ENCODE results near the gene EML3. TPM values are rescaled to one million over a fixed set of nuclear protein-coding genes. Genes with fewer than 3 reads are reported as not detected.
"Not testable (repeated sequence)": the region's sequence is repeated elsewhere in the genome, so short reads cannot be mapped to it uniquely, and the experiment has no call there.

The EML3 gene
- total RNA-seq, result 10 to 100 TPM; 58.7 to 63.8 TPM
- long read RNA-seq, donor 1, transcript EML3-201 (22 exons, 3,017 nt), result major isoform, 6 of 30 reads
- long read RNA-seq, donor 1, transcript EML3-202 (22 exons, 3,256 nt), result minor isoform, 5 of 30 reads
- long read RNA-seq, donor 1, partial matches to known transcripts, result 11 of 30 reads
- long read RNA-seq, donor 1, other reads (novel, unspliced or antisense), result 8 of 30 reads
- long read RNA-seq, donor 2, transcript EML3-202 (22 exons, 3,256 nt), result major isoform, 11 of 60 reads
- long read RNA-seq, donor 2, transcript EML3-201 (22 exons, 3,017 nt), result minor isoform, 5 of 60 reads
- long read RNA-seq, donor 2, partial matches to known transcripts, result 31 of 60 reads
- long read RNA-seq, donor 2, other reads (novel, unspliced or antisense), result 13 of 60 reads

GRCh38 chr11:62612366-62613290, at the start of gene EML3, which contains the start of gene ROM1:
TSS of gene EML3 (minus strand) at chr11:62612775. CDS start at chr11:62612457, 318 bp downstream.
TSS of gene ROM1 (plus strand) at chr11:62613257. CDS start at chr11:62613282, 25 bp downstream.
- intact Hi-C loops (cut with DNase I), result no loop called here

DNA sequence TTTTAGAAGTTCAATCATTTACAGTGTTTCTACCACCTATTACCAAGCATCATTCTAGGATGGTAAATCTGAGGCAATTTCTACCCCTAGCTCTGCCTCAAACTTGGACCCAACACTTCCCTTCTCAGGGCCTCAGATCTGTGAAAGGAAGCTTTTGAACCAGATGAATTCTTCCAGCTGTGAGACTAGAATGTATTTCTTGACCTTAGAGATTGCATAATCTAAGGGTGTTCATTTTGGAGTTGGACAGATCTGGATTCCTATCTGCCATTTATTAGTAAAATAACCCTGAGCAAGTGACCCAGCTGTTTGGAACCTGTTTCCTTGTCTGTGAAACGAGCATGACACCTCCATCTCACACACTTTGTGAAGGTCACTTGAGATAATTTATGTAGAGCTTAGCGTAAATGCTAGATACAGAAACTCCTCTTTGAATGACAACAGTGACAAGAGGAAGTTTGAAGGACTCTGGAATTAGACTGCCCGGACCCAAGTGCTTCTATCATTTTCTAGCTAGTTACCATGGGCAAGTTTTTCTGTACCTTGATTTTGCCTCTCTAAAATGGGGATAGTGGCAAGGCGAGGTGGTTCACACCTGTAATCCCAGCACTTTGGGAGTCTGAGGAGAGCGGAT, 44.3 kb upstream of the EML3 start:
- intact Hi-C loops (cut with DNase I), result no loop called here
- no peak for DNase-seq (ENCODE audit: low spot score)

More at GRCh38 chr11:62612366-62613290, at the start of gene EML3, which contains the start of gene ROM1:
- peak; percentile 97 for DNase-seq (ENCODE audit: low spot score)

DNA sequence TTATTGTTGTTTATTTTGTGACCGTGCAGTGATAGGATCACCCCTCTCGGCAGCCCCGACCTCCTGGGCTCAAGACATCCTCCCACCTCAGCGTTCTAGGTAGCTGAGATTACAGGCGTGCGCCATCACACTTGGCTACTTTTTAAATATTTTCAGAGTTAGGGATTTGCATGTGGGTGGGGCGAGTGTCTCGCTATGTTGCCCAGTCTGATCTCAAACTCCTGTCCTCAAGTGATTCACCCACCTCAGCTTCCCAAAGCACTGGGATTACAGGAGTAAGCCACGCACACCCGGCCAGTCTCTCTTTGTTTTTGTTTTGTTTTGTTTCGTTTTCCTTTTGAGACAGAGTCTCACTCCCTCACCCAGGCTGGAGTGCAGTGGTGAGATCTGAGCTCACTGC, 41.7 kb upstream of the EML3 start:
- intact Hi-C loops (cut with DNase I), result no loop called here
- no peak for DNase-seq (ENCODE audit: low spot score)

- intact Hi-C loops (cut with DNase I), result no loop called here
- DNase-seq (ENCODE audit: low spot score), result no peak
Observed at GRCh38 chr11:62652161-62653006, 39.8 kb upstream of the EML3 start.

- DNase-seq (ENCODE audit: low spot score); intact Hi-C loops (cut with DNase I): not testable (repeated sequence)
Observed at GRCh38 chr11:62650283-62650682, 37.7 kb upstream of the EML3 start.

DNA sequence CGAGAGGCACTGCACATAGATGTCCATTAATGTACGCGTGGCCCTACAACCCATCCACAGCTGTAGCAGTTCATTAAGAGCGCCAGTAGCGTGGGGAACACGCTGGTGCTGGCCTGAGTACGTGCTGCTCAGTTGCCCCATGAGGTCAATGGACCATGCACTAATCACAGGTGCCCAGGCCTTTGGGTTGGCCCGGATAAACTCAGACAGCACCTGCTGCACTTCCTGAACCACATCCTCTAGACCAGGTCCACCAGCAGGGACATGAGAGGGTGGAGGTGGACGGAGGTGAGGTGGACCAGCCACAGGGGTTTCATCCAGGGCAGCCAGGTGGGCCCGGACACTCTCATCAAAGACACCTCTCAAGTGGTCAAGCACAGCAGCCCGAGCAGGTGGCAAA, 36.9 kb upstream of the EML3 start:
- no peak for DNase-seq (ENCODE audit: low spot score)
- intact Hi-C loops (cut with DNase I), result no loop called here

GRCh38 chr11:62648967-62649364, 36.4 kb upstream of the EML3 start:
- intact Hi-C loops (cut with DNase I), result no loop called here

DNA sequence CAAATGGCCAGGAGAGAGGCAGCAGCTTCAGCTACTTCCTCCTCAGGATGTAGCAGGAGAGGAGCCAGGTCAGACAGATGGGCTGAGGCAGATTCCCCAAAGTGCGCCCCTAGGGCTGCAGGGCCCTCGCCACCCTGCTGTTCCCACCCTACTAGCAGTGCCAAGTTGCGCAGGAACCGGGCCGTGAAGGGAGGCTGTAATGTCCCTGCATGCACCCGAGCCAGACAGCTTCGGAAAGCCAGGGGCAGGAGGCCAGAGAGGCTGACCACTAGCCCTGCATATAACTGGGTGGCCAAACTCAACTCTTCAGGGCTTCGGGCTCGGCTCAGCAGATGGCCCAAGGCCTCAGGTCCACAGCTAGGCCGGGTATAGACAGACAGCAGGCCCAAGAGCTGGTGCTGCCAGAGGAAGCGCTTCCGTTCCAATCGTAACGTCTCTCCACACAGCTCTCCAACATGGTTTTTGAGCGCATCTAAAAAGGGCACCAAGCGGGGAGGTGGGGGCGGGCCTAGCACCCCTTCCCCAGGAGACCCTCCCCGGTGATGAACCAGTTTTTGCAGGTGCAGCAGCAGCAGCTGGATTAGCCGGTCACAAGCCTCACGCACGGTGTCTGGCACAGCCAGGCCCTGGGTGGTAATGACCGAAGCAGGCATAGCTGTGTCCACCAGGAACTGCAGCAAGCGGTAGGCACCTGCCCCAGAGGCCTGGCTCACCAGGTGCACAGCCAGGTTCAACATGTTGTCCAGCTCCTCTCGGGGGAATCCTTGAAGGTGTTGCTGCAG, 35.8 kb upstream of the EML3 start:
- no peak for DNase-seq (ENCODE audit: low spot score)
- intact Hi-C loops (cut with DNase I), result no loop called here

More at GRCh38 chr11:62648967-62649364, 36.4 kb upstream of the EML3 start:
- DNase-seq (ENCODE audit: low spot score), result no peak

DNA sequence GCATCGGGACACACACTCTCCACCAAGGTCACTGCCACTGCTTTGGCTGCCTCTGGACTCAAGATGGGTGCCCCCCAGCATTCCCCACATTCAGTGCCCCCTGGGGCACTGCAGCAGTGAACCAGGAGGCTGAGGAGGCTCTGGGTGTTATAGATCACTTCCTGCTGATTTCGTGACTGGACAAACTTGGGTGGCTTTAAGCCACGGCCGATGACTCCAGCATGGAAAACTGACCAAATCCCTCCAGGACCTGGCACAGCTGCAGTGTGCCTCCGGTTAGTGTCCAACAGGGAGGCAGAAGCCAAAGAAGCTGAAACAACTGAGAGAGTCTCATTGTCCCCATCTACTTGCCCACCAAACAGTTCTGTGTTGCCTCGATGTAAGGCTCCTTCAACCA, 35.0 kb upstream of the EML3 start:
- intact Hi-C loops (cut with DNase I), result no loop called here
- DNase-seq (ENCODE audit: low spot score), result no peak

GRCh38 chr11:62646825-62647608, 34.4 kb upstream of the EML3 start:
- DNase-seq (ENCODE audit: low spot score), result no peak
- intact Hi-C loops (cut with DNase I), result no loop called here

GRCh38 chr11:62645946-62646824, 33.6 kb upstream of the EML3 start, which contains the start of gene GANAB:
TSS of gene GANAB (minus strand) at chr11:62646613. CDS start at chr11:62646599, 14 bp downstream.
- intact Hi-C loops (cut with DNase I), result no loop called here
- DNase-seq (ENCODE audit: low spot score), result peak; percentile 100

- DNase-seq (ENCODE audit: low spot score), result no peak
- intact Hi-C loops (cut with DNase I), result no loop called here
Observed at GRCh38 chr11:62645671-62645945, 33.0 kb upstream of the EML3 start.

DNA sequence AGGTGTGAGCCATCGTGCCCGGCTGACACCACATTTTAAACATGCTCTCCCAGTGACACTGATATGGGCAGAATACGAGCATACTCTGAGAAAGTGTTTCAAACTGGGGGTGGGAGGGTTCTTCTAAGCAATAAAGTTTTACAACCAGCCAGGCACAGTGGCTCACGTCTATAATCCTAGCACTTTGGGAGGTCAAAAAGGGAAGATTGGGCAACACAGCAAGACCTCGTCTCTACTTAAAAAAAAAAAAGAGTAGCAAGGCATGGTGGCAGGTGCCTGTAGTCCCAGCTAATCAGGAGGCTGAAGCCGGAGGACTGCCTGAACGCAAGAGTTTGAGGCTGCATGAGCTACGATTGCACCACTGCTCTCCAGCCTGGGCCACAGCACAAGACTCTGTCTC, 31.6 kb upstream of the EML3 start:
- intact Hi-C loops (cut with DNase I), result no loop called here

GRCh38 chr11:62632492-62632891, 19.9 kb upstream of the EML3 start:
- DNase-seq (ENCODE audit: low spot score), result no peak
- intact Hi-C loops (cut with DNase I), result no loop called here

More for the DNA sequence above, 31.6 kb upstream of the EML3 start:
- DNase-seq (ENCODE audit: low spot score), result no peak

GRCh38 chr11:62627713-62628112, 15.1 kb upstream of the EML3 start:
- DNase-seq (ENCODE audit: low spot score), result no peak
- intact Hi-C loops (cut with DNase I), result no loop called here

GRCh38 chr11:62622476-62623089, 10.0 kb upstream of the EML3 start:
- intact Hi-C loops (cut with DNase I), result no loop called here
- DNase-seq (ENCODE audit: low spot score), result no peak
